Measurements from ENCODE around the gene PPP2R5C.

The PPP2R5C gene

DNA sequence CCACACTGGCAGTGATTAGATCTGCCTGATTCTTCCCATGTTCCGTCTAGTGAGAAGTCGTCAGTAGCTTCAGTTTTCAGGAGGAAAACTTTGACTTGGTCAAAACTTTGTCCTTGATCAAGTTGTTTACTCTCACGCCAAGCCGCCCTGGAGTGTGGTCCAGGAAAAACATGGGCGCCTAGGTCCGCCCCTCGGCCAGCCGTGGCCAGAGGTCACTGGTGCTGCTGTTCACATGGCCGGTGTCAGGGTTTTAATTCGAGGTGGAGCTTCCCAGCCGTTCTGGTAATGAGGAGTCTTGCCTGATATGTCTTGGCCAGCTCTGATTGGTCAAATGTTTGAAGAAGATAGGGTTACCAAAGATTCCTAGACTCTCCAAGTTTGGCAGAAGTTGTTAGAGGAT, 71.5 kb downstream of the PPP2R5C start:
- TF ChIP-seq CEBPB (IDR thresholded peaks at IDR 0.05) = no peak
- no peak for TF ChIP-seq TAF1 (IDR thresholded peaks at IDR 0.05; ENCODE audit: low read depth)
- TF ChIP-seq TEAD4 (IDR thresholded peaks at IDR 0.05) = no peak
- no peak for TF ChIP-seq ZBTB7A (IDR thresholded peaks at IDR 0.05; ENCODE audit: low read depth)
- no peak for TF ChIP-seq TCF12 (IDR thresholded peaks at IDR 0.05; ENCODE audit: low read depth)
- TF ChIP-seq MAX (IDR thresholded peaks at IDR 0.05) = no peak
- no peak for TF ChIP-seq USF1 (IDR thresholded peaks at IDR 0.05)
- TF ChIP-seq EGR1 (IDR thresholded peaks at IDR 0.05) = no peak
- TF ChIP-seq NFIC (IDR thresholded peaks at IDR 0.05) = no peak
- TF ChIP-seq REST (IDR thresholded peaks at IDR 0.05; ENCODE audit: low read depth) = no peak
- no peak for TF ChIP-seq RAD21 (IDR thresholded peaks at IDR 0.05; ENCODE audit: low read depth)
- TF ChIP-seq FOXM1 (IDR thresholded peaks at IDR 0.05; ENCODE audit: borderline replicate concordance, low read depth) = no peak
- TF ChIP-seq CREB1 (IDR thresholded peaks at IDR 0.05; ENCODE audit: low read depth) = no peak
- no peak for TF ChIP-seq EP300 (IDR thresholded peaks at IDR 0.05; ENCODE audit: borderline replicate concordance)
- no peak for TF ChIP-seq YY1 (IDR thresholded peaks at IDR 0.05; ENCODE audit: low read depth)

DNA sequence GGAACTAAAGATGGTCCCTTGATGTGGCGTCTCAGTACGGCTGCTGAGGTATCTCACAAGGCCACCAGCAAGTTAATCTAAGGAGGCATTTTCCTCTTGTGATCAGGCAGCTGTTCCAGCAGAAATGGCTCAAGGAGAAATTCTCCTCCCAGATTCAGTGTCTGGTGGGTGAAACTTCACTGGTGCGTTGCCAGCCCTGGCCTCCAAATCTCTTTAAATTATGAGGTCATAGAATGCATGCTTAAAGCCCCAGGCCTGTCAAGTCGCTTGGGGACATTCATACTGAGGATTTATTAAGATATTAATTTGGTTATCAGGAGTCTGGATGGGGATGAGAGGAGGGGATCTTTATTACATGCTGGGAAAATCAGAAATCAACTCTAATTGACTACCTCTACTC, 72.9 kb downstream of the PPP2R5C start:
- no peak for TF ChIP-seq CEBPB (IDR thresholded peaks at IDR 0.05)

DNA sequence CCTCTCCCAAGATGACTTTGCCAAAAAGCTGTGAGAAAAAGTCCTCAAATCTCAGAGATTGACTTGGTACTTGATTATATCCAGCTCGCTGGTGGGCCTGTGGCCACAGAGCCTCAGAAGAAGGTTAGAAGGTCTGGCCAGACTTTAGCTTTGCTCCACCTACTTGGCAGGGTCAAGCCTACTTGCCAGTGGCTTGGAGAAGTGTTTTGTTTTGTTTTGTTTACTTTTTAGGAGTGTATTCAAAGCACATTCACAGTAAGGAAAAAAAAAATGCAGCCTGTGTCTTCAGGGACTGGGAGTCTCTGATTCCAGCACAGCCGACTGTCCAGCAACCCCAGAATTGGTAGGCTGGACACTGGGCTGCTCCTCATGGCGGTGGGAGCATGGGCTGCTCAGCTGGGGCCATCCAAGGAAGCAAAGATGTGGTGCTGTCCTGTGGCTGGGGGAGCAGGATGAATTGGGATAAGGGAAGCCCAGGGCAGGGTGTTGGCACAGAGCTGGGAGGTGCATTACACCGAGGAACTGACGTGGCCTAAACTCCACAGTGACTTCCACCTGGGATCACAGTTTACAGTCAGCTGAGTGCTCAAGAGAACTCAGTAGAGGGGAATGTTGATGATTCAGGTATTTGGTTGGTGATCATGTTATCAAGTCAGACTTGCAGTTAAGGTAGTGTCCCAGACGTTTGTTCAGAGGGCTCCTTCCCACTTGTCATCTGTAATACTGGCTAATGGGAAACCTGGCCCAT, 73.5 kb downstream of the PPP2R5C start:
- no peak for TF ChIP-seq ZBTB7A (IDR thresholded peaks at IDR 0.05; ENCODE audit: low read depth)
- TF ChIP-seq EGR1 (IDR thresholded peaks at IDR 0.05) = no peak
- TF ChIP-seq NFIC (IDR thresholded peaks at IDR 0.05) = no peak
- no peak for TF ChIP-seq EP300 (IDR thresholded peaks at IDR 0.05; ENCODE audit: borderline replicate concordance)
- TF ChIP-seq MAX (IDR thresholded peaks at IDR 0.05) = no peak
- no peak for TF ChIP-seq REST (IDR thresholded peaks at IDR 0.05; ENCODE audit: low read depth)
- no peak for TF ChIP-seq TEAD4 (IDR thresholded peaks at IDR 0.05)
- no peak for TF ChIP-seq USF1 (IDR thresholded peaks at IDR 0.05)

DNA sequence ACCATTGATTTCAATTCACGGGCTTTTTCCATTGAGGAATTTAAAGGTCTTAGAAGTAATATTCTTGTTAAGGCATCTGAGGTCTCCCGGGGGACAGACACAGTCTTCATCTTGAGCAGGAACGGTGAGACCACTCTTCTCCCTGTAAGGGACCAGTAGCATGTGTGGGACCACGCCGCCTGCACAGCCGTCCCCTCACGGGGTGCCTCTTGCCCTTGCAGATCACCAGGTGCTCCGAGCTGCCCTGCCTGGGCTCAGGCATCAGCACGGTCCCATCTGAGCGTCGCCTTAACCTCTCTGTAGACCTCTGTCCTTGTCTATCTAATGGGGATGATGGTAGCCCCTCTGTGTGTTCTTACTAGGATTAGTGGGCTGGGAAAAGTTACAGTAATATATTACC, 74.1 kb downstream of the PPP2R5C start:
- no peak for TF ChIP-seq CREB1 (IDR thresholded peaks at IDR 0.05; ENCODE audit: low read depth)
- TF ChIP-seq ZBTB7A (IDR thresholded peaks at IDR 0.05; ENCODE audit: low read depth) = no peak
- no peak for TF ChIP-seq EP300 (IDR thresholded peaks at IDR 0.05; ENCODE audit: borderline replicate concordance)
- no peak for TF ChIP-seq FOXM1 (IDR thresholded peaks at IDR 0.05; ENCODE audit: borderline replicate concordance, low read depth)
- TF ChIP-seq MAX (IDR thresholded peaks at IDR 0.05) = no peak
- no peak for TF ChIP-seq NFIC (IDR thresholded peaks at IDR 0.05)
- no peak for TF ChIP-seq RAD21 (IDR thresholded peaks at IDR 0.05; ENCODE audit: low read depth)
- no peak for TF ChIP-seq CEBPB (IDR thresholded peaks at IDR 0.05)
- no peak for TF ChIP-seq TCF12 (IDR thresholded peaks at IDR 0.05; ENCODE audit: low read depth)
- TF ChIP-seq USF1 (IDR thresholded peaks at IDR 0.05) = no peak
- TF ChIP-seq YY1 (IDR thresholded peaks at IDR 0.05; ENCODE audit: low read depth) = no peak
- no peak for TF ChIP-seq REST (IDR thresholded peaks at IDR 0.05; ENCODE audit: low read depth)
